ENCODE results near the gene NYAP2.

NYAP2 gene

GRCh38 chr2:225402210-225402776, 2.8 kb downstream of the NYAP2 start:
- no peaks in the 10 kb centered on the region for H3K27me3 ChIP-seq (ENCODE audit: insufficient read depth, poor library complexity, severe bottlenecking)
- H3K4me3 ChIP-seq (replicated peaks; ENCODE audit: insufficient read depth, low read length), result no peak overlapping the region
- H3K27ac ChIP-seq (replicated peaks), result no peak overlapping the region
- TF ChIP-seq REST (IDR thresholded peaks at IDR 0.05; ENCODE audit: insufficient replicate concordance, low read depth) (no peak), GABPA (IDR thresholded peaks at IDR 0.05; ENCODE audit: low read depth) (no peak), POLR2AphosphoS5 (IDR thresholded peaks at IDR 0.05; ENCODE audit: low read depth) (no peak), CTCF (IDR thresholded peaks at IDR 0.05; ENCODE audit: insufficient read depth, low read length) (no peak), SPI1 (IDR thresholded peaks at IDR 0.05; ENCODE audit: borderline replicate concordance, low read depth) (no peak)
- DNase-seq (ENCODE audit: low read depth in 1 of 2, low spot score in 1 of 2), result no peak

GRCh38 chr2:225411452-225411851, 11.9 kb downstream of the NYAP2 start:
- TF ChIP-seq CTCF (IDR thresholded peaks at IDR 0.05; ENCODE audit: insufficient read depth, low read length), result no peak
- TF ChIP-seq POLR2AphosphoS5 (IDR thresholded peaks at IDR 0.05; ENCODE audit: low read depth), result no peak
- TF ChIP-seq SPI1 (IDR thresholded peaks at IDR 0.05; ENCODE audit: borderline replicate concordance, low read depth), result no peak
- TF ChIP-seq GABPA (IDR thresholded peaks at IDR 0.05; ENCODE audit: low read depth), result no peak
- no peak for TF ChIP-seq REST (IDR thresholded peaks at IDR 0.05; ENCODE audit: insufficient replicate concordance, low read depth)
- H3K4me3 ChIP-seq (replicated peaks; ENCODE audit: insufficient read depth, low read length), result no peak overlapping the region
- H3K27ac ChIP-seq (replicated peaks), result no peak overlapping the region
- DNase-seq (ENCODE audit: low read depth in 1 of 2, low spot score in 1 of 2), result no peak
- no peaks in the 10 kb centered on the region for H3K27me3 ChIP-seq (ENCODE audit: insufficient read depth, poor library complexity, severe bottlenecking)

- H3K4me3 ChIP-seq (replicated peaks; ENCODE audit: insufficient read depth, low read length), result no peak overlapping the region
- H3K27me3 ChIP-seq (ENCODE audit: insufficient read depth, poor library complexity, severe bottlenecking), result no peaks in the 10 kb centered on the region
- no peak for DNase-seq (ENCODE audit: low read depth in 1 of 2, low spot score in 1 of 2)
- TF ChIP-seq REST (IDR thresholded peaks at IDR 0.05; ENCODE audit: insufficient replicate concordance, low read depth), result no peak
- TF ChIP-seq GABPA (IDR thresholded peaks at IDR 0.05; ENCODE audit: low read depth), result no peak
- TF ChIP-seq CTCF (IDR thresholded peaks at IDR 0.05; ENCODE audit: insufficient read depth, low read length), result no peak
- TF ChIP-seq POLR2AphosphoS5 (IDR thresholded peaks at IDR 0.05; ENCODE audit: low read depth), result no peak
- no peak for TF ChIP-seq SPI1 (IDR thresholded peaks at IDR 0.05; ENCODE audit: borderline replicate concordance, low read depth)
- no peak overlapping the region for H3K27ac ChIP-seq (replicated peaks)
These were observed 14.3 kb downstream of the NYAP2 start for GRCh38 chr2:225413786-225414185.

All from HL-60 (cell line).